T-helper 22 cell (primary cell): ENCODE results near the gene BTC.
"Not testable (repeated sequence)": the region's sequence is repeated elsewhere in the genome, so short reads cannot be mapped to it uniquely, and the experiment has no call there.

ENCODE experiments used
- DNase-seq: peaks from one replicate; pipeline ENCODE4 v3.0.0-alpha.2; 2020; ENCODE audit warnings: low read depth

BTC gene

DNA sequence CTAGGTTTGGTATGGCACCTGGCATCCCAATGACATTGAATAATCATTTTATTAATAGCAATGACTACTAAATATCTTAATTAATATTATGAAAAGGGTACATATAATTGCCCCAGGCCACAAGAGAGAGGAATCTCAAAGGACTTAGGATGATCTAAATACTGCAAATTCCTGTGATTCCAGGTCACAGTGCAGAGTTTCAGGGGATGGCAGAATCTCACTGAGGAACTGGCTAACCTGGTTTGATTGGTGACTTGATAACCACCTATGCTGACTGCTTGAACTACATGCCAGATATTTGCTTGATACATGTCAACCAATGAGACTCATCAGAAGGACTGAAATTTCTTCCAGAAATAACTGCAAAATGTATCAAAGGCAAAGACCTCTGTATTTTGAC, 37.2 kb downstream of the BTC start:
- DNase-seq = no peak

- no peak for DNase-seq
Observed at GRCh38 chr4:74755486-74755885, 38.8 kb downstream of the BTC start.

GRCh38 chr4:74754218-74754617, 40.1 kb downstream of the BTC start:
- no peak for DNase-seq

- no peak for DNase-seq
Observed at GRCh38 chr4:74752798-74753197, 41.5 kb downstream of the BTC start.

DNA sequence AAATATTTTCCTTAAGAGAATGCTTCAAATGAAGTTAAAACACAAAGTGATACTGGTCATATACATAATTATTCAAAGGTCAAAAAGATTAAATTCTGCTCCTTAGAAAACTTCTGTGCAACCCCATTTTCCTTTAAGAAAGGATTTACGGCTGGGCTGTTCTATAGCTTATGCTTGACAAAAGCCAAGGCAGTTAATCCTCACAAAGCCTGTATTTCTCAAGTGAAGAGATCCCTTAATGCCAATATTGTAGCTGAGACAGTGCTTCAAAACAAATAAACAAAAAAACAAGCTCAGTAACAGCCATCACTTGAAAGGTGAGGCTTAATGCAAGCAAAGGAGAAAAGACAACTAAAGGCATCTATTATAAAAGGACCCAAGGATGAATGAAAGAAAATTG, 42.5 kb downstream of the BTC start:
- DNase-seq = no peak

- DNase-seq = no peak
Observed at GRCh38 chr4:74751247-74751646, 43.1 kb downstream of the BTC start.

DNA sequence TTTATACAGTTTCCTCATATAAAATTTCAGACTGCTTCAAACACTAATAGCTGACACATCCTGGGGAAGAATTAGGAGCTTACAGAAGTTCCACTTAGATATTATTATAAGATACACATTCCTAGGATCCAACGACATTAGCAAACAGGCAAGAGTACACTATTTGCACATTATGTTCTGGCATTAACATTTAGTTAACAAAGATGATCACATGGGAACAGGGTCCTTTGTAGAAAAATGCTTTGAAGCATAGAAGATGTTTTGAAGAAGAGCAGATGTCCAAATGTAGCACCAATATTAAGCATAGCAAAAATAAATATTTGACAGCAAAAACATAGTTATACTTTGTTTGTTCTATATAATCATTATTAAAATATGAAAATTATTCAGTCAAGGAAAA, 52.1 kb downstream of the BTC start:
- no peak for DNase-seq

- DNase-seq = no peak
Observed at GRCh38 chr4:74738464-74739143, 55.7 kb downstream of the BTC start.

DNA sequence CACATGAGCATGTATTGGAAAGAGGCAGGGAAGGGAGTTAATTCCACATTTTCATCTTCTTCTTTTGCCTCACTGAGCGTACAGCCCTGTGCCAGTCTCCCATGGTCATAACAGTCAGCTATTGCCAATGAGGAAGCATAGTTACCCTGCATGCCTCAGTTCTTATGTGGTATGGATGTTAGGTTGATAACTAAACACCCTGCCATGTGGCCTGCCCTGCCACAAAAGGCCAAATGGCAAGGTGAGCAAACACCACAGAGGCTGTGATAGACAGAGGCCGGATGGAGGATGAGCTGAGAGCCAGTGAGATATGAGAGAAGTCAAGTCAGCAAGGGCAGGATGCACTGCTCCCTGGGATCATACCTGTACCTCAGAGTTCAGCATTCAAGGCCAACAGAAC, 59.3 kb downstream of the BTC start:
- no peak for DNase-seq

DNA sequence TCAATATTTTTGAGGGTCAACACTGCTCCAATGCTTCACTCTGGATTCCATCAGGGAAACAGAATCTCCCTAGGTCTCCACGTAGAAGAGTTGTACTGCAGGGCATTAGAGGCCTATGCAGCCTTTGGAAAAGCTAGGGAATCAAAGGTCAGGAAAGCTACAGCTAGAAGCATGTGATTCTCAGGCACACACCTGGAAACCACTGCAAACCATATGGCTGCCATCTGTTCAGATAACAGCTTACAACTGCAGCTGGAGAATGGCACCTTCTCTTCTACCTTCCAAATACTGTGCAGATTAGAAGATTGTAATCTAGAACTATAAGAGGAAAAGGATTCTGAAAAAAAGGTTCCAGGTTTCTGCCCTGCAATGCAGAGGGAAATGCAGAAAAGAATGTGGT, 60.6 kb downstream of the BTC start:
- DNase-seq = no peak

GRCh38 chr4:74724979-74725378, 69.3 kb downstream of the BTC start:
- no peak for DNase-seq

DNA sequence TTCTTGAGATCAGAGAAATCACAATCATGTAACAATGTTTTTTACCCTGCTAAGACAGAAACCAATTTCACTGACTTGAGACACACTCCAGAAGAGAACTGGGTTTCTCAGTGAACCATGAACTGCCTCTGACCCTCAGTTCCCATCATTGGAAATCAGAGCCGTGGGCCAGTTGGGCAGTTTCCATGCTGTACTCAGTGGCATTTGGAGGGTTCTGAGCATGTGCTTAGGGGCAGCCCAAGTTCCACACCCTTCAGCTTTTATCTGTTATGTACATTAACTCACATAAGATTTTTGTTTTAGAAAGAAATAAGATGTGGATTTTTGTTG, 77.9 kb downstream of the BTC start:
- DNase-seq = no peak

GRCh38 chr4:74715706-74716435, 78.5 kb downstream of the BTC start:
- no peak for DNase-seq

DNA sequence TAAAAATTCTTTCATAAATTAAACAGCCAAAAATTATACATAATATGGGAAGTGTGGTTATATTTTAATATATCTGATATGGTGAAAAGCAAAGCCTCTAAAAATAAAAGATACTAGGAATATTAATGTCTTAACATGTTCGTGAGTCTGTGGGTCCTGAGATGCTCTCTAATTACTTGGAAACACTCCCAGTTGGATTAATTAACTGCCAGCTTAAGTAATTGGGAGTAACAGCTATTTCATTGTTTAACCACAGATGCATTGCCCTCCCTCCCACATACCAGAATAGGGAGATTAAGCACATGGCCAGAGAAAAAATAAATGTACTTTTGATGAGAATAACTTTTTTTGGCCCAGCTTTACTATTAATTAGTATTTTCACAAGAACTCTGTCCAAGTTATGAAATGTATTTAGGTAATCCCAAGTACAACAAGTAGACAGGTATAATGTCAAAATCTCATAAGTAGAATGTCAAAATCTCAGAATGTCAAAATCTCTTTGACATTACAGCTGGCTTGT, 79.7 kb downstream of the BTC start:
- no peak for DNase-seq

DNA sequence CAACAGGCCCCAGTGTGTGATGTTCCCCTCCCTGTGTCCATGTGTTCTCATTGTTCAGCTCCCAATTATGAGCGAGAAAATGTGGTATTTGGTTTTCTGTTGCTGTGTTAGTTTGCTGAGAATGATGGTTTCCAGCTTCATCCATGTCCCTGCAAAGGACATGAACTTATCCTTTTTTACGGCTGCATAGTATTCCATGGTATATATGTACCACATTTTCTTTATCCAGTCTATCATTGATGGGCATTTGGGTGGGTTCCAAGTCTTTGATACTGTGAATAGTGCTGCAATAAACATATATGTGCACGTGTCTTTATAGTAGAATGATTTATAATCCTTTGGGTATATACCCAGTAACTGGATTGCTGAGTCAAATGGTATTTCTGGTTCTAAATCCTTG, 86.2 kb downstream of the BTC start:
- DNase-seq = not testable (repeated sequence)
